Activated T-cell treated with anti-CD3 and anti-CD28 coated beads, Interleukin-2, amount 50 U/mL, for 24 hours (primary cell): ENCODE data around the gene MARS1.
A peak's percentile ranks its signal among the peaks of the same experiment; 100 is the strongest.

Source experiments
- DNase-seq: peaks from one replicate; pipeline ENCODE4 v3.0.0-alpha.2; 2020
- H3K27ac Mint-ChIP-seq: 2 replicates; pipeline ENCODE4 v1.8.0; 2020; ENCODE audit warnings: mild to moderate bottlenecking, mixed read lengths
- H3K27me3 Mint-ChIP-seq: 2 replicates; pipeline ENCODE4 v1.8.0; 2020; ENCODE audit warnings: mixed read lengths
- H3K36me3 Mint-ChIP-seq: 2 replicates; pipeline ENCODE4 v1.8.0; 2020; ENCODE audit warnings: low read depth, mixed read lengths
- H3K4me1 Mint-ChIP-seq: 2 replicates; pipeline ENCODE4 v1.8.0; 2020; ENCODE audit warnings: low read depth, mixed read lengths
- H3K4me3 Mint-ChIP-seq: 2 replicates; pipeline ENCODE4 v1.8.0; 2020; ENCODE audit warnings: mild to moderate bottlenecking, moderate library complexity, mixed read lengths
- H3K9me3 Mint-ChIP-seq: 2 replicates; pipeline ENCODE4 v1.8.0; 2020; ENCODE audit warnings: mixed read lengths

MARS1 gene

DNA sequence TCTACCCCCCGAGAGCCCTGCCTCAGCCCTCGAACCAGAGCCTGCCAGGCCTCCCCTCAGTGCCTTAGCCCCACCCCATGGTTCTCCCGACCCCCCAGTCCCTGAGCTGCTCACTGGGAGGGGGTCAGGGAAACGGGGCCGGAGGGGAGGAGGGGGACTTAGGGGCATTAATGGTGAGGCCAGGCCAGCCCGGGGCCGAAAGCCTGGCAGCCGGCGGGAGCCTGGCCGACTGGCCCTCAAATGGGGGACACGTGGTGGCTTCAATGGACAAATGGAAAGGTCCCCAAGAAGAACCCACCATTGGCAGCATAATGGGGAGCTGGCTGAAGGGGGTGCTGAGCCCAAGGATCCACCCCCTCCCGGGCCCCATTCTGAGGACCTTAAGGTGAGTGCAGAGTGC is 40.3 kb downstream of the MARS1 start:
- no peaks in the 10 kb centered on the region for H3K27me3 Mint-ChIP-seq

DNA sequence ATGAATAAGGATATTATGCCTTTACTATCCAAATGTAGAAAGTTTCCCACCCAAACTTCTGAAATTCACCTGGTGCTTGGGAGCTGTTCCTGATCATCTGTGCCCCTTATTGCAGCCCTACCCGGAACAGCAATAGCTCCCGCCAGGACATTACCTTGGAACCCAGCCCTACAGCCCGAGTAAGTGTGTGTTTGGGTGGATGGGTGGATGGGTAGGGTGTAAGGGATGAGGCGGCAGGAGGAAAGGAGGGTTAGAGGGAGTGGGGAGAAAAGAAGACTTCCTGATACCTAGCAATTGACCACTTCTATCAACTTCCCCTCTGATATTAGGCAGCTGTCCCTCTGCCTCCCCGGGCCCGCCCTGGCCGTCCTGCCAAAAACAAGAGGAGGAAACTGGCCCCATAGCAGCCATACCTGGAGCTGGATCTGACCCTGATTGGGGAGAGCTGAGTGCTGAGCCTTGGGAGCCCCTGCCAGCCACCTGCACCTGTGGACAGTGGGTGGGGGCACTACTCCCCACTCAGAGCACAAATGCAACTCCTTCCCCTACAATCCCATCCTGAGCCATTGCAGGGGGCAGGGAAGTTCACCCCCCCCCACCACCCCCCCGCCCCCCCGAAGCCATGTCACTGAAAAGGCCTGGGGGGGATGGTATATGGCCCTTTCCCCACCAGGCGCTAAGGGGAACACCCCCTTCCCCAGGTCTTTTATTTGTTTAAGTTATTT is 41.1 kb downstream of the MARS1 start:
- Mint-ChIP-seq H3K27ac (peak overlapping the region; percentile 65), H3K4me3 (no peak overlapping the region), H3K9me3 (no peaks in the 10 kb centered on the region)

More for the DNA sequence above, 40.3 kb downstream of the MARS1 start:
- Mint-ChIP-seq H3K27ac (peak overlapping the region; percentile 65), H3K9me3 (no peaks in the 10 kb centered on the region), H3K4me1 (peaks cover 22% of the 10 kb centered on the region), H3K4me3 (no peak overlapping the region), H3K36me3 (peaks cover 95% of the 10 kb centered on the region)
- no peak for DNase-seq

GRCh38 chr12:57529831-57530230 is 42.0 kb downstream of the MARS1 start:
- no peaks in the 10 kb centered on the region for H3K9me3 Mint-ChIP-seq

More for the DNA sequence above, 41.1 kb downstream of the MARS1 start:
- H3K36me3 Mint-ChIP-seq = peaks cover 95% of the 10 kb centered on the region
- no peak for DNase-seq
- H3K27me3 Mint-ChIP-seq = no peaks in the 10 kb centered on the region
- H3K4me1 Mint-ChIP-seq = peaks cover 14% of the 10 kb centered on the region

GRCh38 chr12:57530396-57531142 is 42.7 kb downstream of the MARS1 start:
- H3K4me3 Mint-ChIP-seq = no peak overlapping the region
- no peak for DNase-seq
- peak overlapping the region; percentile 58 for H3K27ac Mint-ChIP-seq
- H3K4me1 Mint-ChIP-seq = no peaks in the 10 kb centered on the region
- no peaks in the 10 kb centered on the region for H3K9me3 Mint-ChIP-seq
- peaks cover 95% of the 10 kb centered on the region for H3K36me3 Mint-ChIP-seq
- H3K27me3 Mint-ChIP-seq = no peaks in the 10 kb centered on the region

More at GRCh38 chr12:57529831-57530230, 42.0 kb downstream of the MARS1 start:
- H3K27ac Mint-ChIP-seq = peak overlapping the region; percentile 58
- H3K36me3 Mint-ChIP-seq = peaks cover 95% of the 10 kb centered on the region
- DNase-seq = no peak
- H3K4me3 Mint-ChIP-seq = no peak overlapping the region
- no peaks in the 10 kb centered on the region for H3K27me3 Mint-ChIP-seq
- H3K4me1 Mint-ChIP-seq = peaks cover 5% of the 10 kb centered on the region

DNA sequence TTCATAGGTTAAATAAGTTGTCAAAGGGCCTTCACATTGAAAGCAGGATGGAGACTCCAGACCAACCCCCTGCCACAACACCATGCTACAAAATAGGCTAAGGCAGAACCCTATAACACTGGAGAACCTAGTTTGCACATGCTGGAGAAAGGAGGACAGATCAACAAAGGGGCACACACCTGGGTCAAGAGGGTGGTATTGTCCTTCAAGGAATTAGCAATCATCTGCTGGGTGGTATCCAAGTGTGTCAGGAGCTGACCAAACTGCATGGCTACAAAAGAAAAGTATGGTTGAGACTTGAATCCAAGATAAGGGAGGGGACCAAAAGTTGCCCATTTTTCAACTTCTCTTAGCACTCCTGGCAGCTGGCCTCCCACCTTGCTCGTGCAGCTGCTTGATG is 44.0 kb downstream of the MARS1 start:
- no peaks in the 10 kb centered on the region for H3K4me1 Mint-ChIP-seq
- peak overlapping the region; percentile 31 for H3K27ac Mint-ChIP-seq
- no peak for DNase-seq
- no peak overlapping the region for H3K4me3 Mint-ChIP-seq
- peaks cover 95% of the 10 kb centered on the region for H3K36me3 Mint-ChIP-seq
- H3K27me3 Mint-ChIP-seq = no peaks in the 10 kb centered on the region
- H3K9me3 Mint-ChIP-seq = no peaks in the 10 kb centered on the region

DNA sequence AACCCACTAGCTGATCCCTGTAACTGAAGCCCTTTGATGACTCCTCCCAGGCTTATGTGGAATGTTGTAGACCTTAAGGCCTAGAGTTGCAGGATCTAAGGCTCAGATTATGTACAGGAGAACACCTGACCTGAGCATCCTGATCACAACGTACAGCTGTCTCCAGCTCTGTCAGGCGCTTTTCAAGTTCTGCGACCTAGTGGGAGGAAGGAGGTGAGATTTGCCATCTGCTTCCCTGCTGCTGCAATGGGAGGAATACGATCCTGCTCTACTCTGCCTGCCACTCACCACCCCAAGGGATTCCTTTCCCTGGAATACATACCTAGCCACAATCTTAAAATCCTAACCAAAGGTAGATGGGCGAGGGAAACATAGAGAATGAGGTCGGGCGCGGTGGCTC is 45.2 kb downstream of the MARS1 start:
- Mint-ChIP-seq H3K4me1 (no peaks in the 10 kb centered on the region), H3K4me3 (no peak overlapping the region), H3K9me3 (no peaks in the 10 kb centered on the region), H3K27ac (no peak overlapping the region), H3K36me3 (peaks cover 94% of the 10 kb centered on the region), H3K27me3 (no peaks in the 10 kb centered on the region)
- DNase-seq = no peak

GRCh38 chr12:57534250-57534649 is 46.4 kb downstream of the MARS1 start:
- Mint-ChIP-seq H3K9me3 (no peaks in the 10 kb centered on the region), H3K36me3 (peaks cover 95% of the 10 kb centered on the region), H3K4me1 (no peaks in the 10 kb centered on the region), H3K4me3 (no peak overlapping the region), H3K27ac (peak overlapping the region; percentile 39), H3K27me3 (no peaks in the 10 kb centered on the region)
- DNase-seq = no peak

DNA sequence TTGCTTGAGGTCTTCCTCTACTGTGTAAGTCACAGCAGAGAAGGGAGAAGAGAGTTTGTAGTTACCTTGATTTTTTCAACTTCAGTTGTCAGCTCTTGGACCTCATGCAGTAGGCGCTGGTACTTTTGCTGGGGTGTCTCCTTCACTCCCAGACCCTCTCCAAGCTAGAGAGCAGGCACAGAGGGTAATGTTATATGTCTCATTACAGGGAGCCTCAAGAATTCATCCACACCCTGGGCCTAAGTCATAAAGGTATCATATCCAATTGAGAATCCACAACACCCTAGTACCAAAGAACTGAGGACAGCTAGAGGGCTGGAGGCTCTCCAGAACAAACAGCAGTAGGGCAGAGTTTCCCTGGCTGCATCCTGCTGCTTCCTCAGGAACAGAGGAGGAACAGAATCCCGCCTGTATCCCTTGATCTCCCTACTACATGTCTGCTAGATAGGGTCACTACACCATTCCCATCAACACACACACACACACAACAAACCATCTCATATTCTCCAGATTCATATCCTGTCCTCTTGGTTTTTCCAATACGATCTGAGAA is 47.2 kb downstream of the MARS1 start:
- Mint-ChIP-seq H3K27ac (peak overlapping the region; percentile 12), H3K4me1 (no peaks in the 10 kb centered on the region), H3K27me3 (no peaks in the 10 kb centered on the region), H3K4me3 (no peak overlapping the region), H3K36me3 (peaks cover 95% of the 10 kb centered on the region), H3K9me3 (no peaks in the 10 kb centered on the region)
- no peak for DNase-seq

- no peak for DNase-seq
- no peak overlapping the region for H3K27ac Mint-ChIP-seq
- no peaks in the 10 kb centered on the region for H3K27me3 Mint-ChIP-seq
- H3K4me3 Mint-ChIP-seq = no peak overlapping the region
- H3K9me3 Mint-ChIP-seq = no peaks in the 10 kb centered on the region
- peaks cover under 1% of the 10 kb centered on the region for H3K4me1 Mint-ChIP-seq
- peaks cover 94% of the 10 kb centered on the region for H3K36me3 Mint-ChIP-seq
Measured at GRCh38 chr12:57535764-57536596, 48.1 kb downstream of the MARS1 start.

DNA sequence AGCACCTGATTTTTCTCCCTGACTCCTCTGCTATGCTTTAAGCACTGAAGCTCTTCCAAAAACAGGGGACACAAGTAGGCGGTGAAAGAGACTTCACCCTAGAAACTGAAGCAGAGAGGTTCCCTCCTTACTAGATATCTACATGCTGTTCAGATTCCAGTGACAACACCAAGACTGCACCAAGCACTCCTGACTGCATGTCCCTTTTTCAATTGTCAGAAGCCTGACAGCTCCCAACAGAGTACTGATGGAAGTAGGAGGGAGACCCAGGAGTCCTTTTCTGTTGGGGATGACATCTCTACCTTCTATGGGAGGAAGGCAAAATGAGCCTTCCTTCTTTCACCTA is 48.7 kb downstream of the MARS1 start:
- no peak overlapping the region for H3K27ac Mint-ChIP-seq
- H3K9me3 Mint-ChIP-seq = no peaks in the 10 kb centered on the region
- H3K36me3 Mint-ChIP-seq = peaks cover 94% of the 10 kb centered on the region
- no peaks in the 10 kb centered on the region for H3K27me3 Mint-ChIP-seq
- H3K4me3 Mint-ChIP-seq = no peak overlapping the region
- no peak for DNase-seq
- H3K4me1 Mint-ChIP-seq = peaks cover 2% of the 10 kb centered on the region

- Mint-ChIP-seq H3K27ac (no peak overlapping the region), H3K36me3 (peaks cover 85% of the 10 kb centered on the region), H3K4me1 (peaks cover 11% of the 10 kb centered on the region), H3K27me3 (no peaks in the 10 kb centered on the region), H3K9me3 (no peaks in the 10 kb centered on the region), H3K4me3 (no peak overlapping the region)
- DNase-seq = no peak
Measured at GRCh38 chr12:57539134-57539768, 51.4 kb downstream of the MARS1 start.

GRCh38 chr12:57541001-57541400 is 53.1 kb downstream of the MARS1 start:
- Mint-ChIP-seq H3K27ac (no peak overlapping the region), H3K27me3 (no peaks in the 10 kb centered on the region), H3K36me3 (peaks cover 80% of the 10 kb centered on the region), H3K9me3 (no peaks in the 10 kb centered on the region), H3K4me3 (no peak overlapping the region), H3K4me1 (peaks cover 25% of the 10 kb centered on the region)
- DNase-seq = no peak

DNA sequence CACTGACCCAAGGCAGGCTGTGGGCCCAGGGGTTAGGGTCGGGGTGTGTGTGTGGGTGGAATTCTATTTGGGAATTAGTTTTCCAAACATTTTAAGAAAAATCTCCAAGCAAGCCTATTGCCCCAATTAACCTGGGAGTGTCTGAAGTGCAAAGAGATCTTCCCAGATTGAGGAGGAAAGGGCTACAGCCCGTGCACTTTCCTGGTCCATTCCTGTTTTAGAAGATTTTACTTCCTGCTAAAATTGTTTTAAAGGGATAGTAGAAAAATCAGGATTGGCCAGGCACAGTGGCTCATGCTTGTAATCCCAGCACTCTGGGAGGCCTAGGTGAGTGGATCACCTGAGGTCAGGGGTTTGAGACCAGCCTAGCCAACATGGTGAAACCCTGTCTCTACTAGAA is 53.8 kb downstream of the MARS1 start:
- Mint-ChIP-seq H3K4me3 (no peak overlapping the region), H3K9me3 (no peaks in the 10 kb centered on the region), H3K27me3 (no peaks in the 10 kb centered on the region), H3K4me1 (peaks cover 29% of the 10 kb centered on the region), H3K36me3 (peaks cover 82% of the 10 kb centered on the region), H3K27ac (no peak overlapping the region)
- DNase-seq = no peak

DNA sequence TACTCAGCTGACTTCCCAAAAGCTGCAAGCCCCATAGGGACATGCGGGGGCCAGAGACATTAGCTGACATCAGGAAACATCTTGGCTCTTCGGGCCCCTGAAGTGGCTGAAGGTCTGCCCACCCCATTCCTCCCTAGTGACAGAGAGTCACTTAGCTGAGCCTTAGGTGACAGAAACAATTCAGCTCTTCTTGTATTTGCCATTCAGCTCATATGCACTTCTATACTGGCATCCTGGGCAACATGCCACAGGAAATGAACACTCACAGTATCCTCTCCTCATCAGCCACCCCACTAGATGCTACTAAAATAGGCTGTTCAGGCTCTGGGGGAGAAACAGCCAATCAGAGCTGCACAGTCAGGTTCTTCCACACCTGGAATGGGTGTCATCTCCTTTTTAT is 55.7 kb downstream of the MARS1 start:
- Mint-ChIP-seq H3K4me3 (no peak overlapping the region), H3K36me3 (peaks cover 69% of the 10 kb centered on the region), H3K9me3 (no peaks in the 10 kb centered on the region), H3K4me1 (peaks cover 37% of the 10 kb centered on the region), H3K27me3 (no peaks in the 10 kb centered on the region), H3K27ac (peak overlapping the region; percentile 38)
- no peak for DNase-seq
